SK-N-SH (cell line): ENCODE measurements around the gene LRRC8C. TPM values are rescaled to one million over a fixed set of nuclear protein-coding genes. Genes with fewer than 3 reads are reported as not detected.

Experiments
- CTCF ChIA-PET: fragments of 300-600, 350-600 bp; formaldehyde crosslinking; extraction: SDS; loops from one replicate; lab custom pipeline; 2021; lab: Yijun Ruan, JAX
- POLR2A ChIA-PET: fragments of 350-600 bp; sonication (Branson Sonifier 250); formaldehyde crosslinking; extraction: SDS; loops from one replicate; lab custom pipeline; 2020; ENCODE audit warnings: antibody characterized with exemption, inconsistent platforms; lab: Yijun Ruan, JAX
- DNase-seq: peaks from one replicate; pipeline ENCODE4 v3.0.0; 2012
- H2AFZ ChIP-seq: fragments of 200-600 bp; sonication (generic); 2 replicates; pipeline ENCODE4 v1.8.1; 2016; ENCODE audit warnings: antibody characterized with exemption, mild to moderate bottlenecking, low read depth
- H3F3A ChIP-seq: fragments of 200-600 bp; sonication (generic); replicated peaks from 2 replicates; pipeline ENCODE3; 2016; ENCODE audit warnings: antibody characterized with exemption, mild to moderate bottlenecking; ENCODE audit not compliant: insufficient read depth
- H3K27ac ChIP-seq, 2 experiments: fragments of 200-500 bp in 1 of 2; fragments of 200-600 bp in 1 of 2; sonication (Bioruptor generic) in 1 of 2; sonication (generic), shearing (Covaris generic) in 1 of 2; 2 replicates each; pipeline versions ENCODE4 v1.5.1 to v1.6.1; 2014 to 2016; ENCODE audit warnings: low read depth in 2 of 2, inconsistent platforms in 1 of 2, low read length in 1 of 2, mild to moderate bottlenecking in 1 of 2, mixed read lengths in 1 of 2
- H3K27me3 ChIP-seq: fragments of 200-600 bp; sonication (generic), shearing (Covaris generic); 2 replicates; pipeline ENCODE4 v1.6.1; 2016; ENCODE audit warnings: mixed run types; ENCODE audit not compliant: insufficient read depth
- H3K36me3 ChIP-seq, 2 experiments: fragments of 200-500 bp in 1 of 2; fragments of 200-600 bp in 1 of 2; sonication (Bioruptor generic) in 1 of 2; sonication (generic) in 1 of 2; replicated peaks in 1 of 2; 2 replicates each; pipeline versions ENCODE3 to v1.5.1; 2014 to 2016; ENCODE audit warnings: low read length in 1 of 2, mild to moderate bottlenecking in 1 of 2; ENCODE audit not compliant: insufficient read depth in 2 of 2, control insufficient read depth in 1 of 2
- H3K4me1 ChIP-seq, 2 experiments: fragments of 200-500 bp in 1 of 2; fragments of 200-600 bp in 1 of 2; sonication (Bioruptor generic) in 1 of 2; sonication (generic), shearing (Covaris generic) in 1 of 2; 2 replicates each; pipeline versions ENCODE4 v1.5.1 to v1.6.1; 2014 to 2016; ENCODE audit warnings: low read depth in 1 of 2, low read length in 1 of 2, mixed run types in 1 of 2; ENCODE audit not compliant: insufficient read depth in 2 of 2, control insufficient read depth in 1 of 2
- H3K4me2 ChIP-seq: fragments of 200-600 bp; sonication (generic), shearing (Covaris generic); 2 replicates; pipeline ENCODE4 v1.6.1; 2017; ENCODE audit warnings: mixed run types
- H3K4me3 ChIP-seq, 2 experiments: fragments of 200-500 bp in 1 of 2; fragments of 200-600 bp in 1 of 2; sonication (Bioruptor generic) in 1 of 2; sonication (generic), shearing (Covaris generic) in 1 of 2; 2 replicates each; pipeline versions ENCODE4 v1.5.1 to v1.8.1; 2014 to 2016; ENCODE audit warnings: low read depth in 2 of 2, inconsistent platforms in 1 of 2, low read length in 1 of 2, mild to moderate bottlenecking in 1 of 2, mixed read lengths in 1 of 2, moderate library complexity in 1 of 2
- H3K79me2 ChIP-seq: fragments of 200-600 bp; sonication (generic); 2 replicates; pipeline ENCODE4 v1.8.1; 2017; ENCODE audit warnings: mild to moderate bottlenecking; ENCODE audit not compliant: insufficient read depth
- H3K9ac ChIP-seq: fragments of 200-600 bp; sonication (generic); 2 replicates; pipeline ENCODE4 v1.6.1; 2017; ENCODE audit warnings: mixed run types
- H3K9me2 ChIP-seq: fragments of 200-600 bp; sonication (generic); 2 replicates; pipeline ENCODE4 v1.6.1; 2017; ENCODE audit warnings: mixed run types
- H3K9me3 ChIP-seq: fragments of 200-600 bp; sonication (generic); 2 replicates; pipeline ENCODE4 v1.6.1; 2017; ENCODE audit warnings: mixed run types, mild to moderate bottlenecking, moderate library complexity
- H4K20me1 ChIP-seq: fragments of 200-600 bp; sonication (generic); 2 replicates; pipeline ENCODE4 v1.6.1; 2017; ENCODE audit warnings: mild to moderate bottlenecking, mixed run types; ENCODE audit not compliant: insufficient read depth
- EZH2phosphoT487 ChIP-seq: fragments of 200-600 bp; sonication (generic); IDR thresholded peaks from 2 replicates; pipeline ENCODE4 v1.6.1; 2017; ENCODE audit warnings: low read depth, mixed run types, mild to moderate bottlenecking, antibody characterized with exemption, moderate library complexity, borderline replicate concordance
- FOSL2 ChIP-seq: IDR thresholded peaks from 2 replicates; pipeline ENCODE4 v1.4.0; 2012; ENCODE audit warnings: low read depth, mild to moderate bottlenecking, moderate library complexity, borderline replicate concordance
- GATA2 ChIP-seq: sonication (generic); formaldehyde crosslinking; IDR thresholded peaks from 2 replicates; pipeline ENCODE4 v1.5.0; 2020; ENCODE audit warnings: mild to moderate bottlenecking, missing genetic modification reagents
- IRF3 ChIP-seq: fragments of 150-350 bp; IDR thresholded peaks from 2 replicates; pipeline ENCODE4 v1.6.1; 2016; ENCODE audit warnings: mild to moderate bottlenecking, low read depth, low read length
- JUND ChIP-seq: IDR thresholded peaks from 2 replicates; pipeline ENCODE4 v1.4.0; 2012
- MAX ChIP-seq: IDR thresholded peaks from 2 replicates; pipeline ENCODE4 v1.4.0; 2012; ENCODE audit warnings: low read depth
- POLR2AphosphoS5 ChIP-seq: IDR thresholded peaks from 2 replicates; pipeline ENCODE4 v1.6.1; 2012; ENCODE audit warnings: low read depth, low read length
- RCOR1 ChIP-seq: fragments of 150-350 bp; IDR thresholded peaks from 2 replicates; pipeline ENCODE4 v1.6.1; 2017; ENCODE audit warnings: antibody characterized with exemption, low read length
- RFX5 ChIP-seq: IDR thresholded peaks from 2 replicates; pipeline ENCODE4 v1.6.1; 2012; ENCODE audit warnings: mild to moderate bottlenecking, improper control_type of control experiment, low read length
- SMC3 ChIP-seq: IDR thresholded peaks from 2 replicates; pipeline ENCODE4 v1.6.1; 2012; ENCODE audit warnings: low read depth, low read length, improper control_type of control experiment
- TAF1 ChIP-seq: IDR thresholded peaks from 2 replicates; pipeline ENCODE4 v1.6.1; 2012; ENCODE audit warnings: low read depth, mild to moderate bottlenecking, low read length, moderate library complexity, borderline replicate concordance
- WGBS: methylation state at CpG from one replicate; pipeline ENCODE4 v1.1.6; 2017; ENCODE audit warnings: low lambda C conversion rate; 5-methylcytosine and 5-hydroxymethylcytosine counted together
- polyA plus RNA-seq, 3 experiments: library from polyadenylated mRNA; depleted of rRNA; stranded (reverse); fragments of >200 nt; gene quantifications; 2 replicates each; pipeline ENCODE4 v1.2.3, GENCODE V29; 2012
- TF ChIP-seq, protein P1 (sequence below): fragments of 200-600 bp; sonication (generic); IDR thresholded peaks from 2 replicates; pipeline ENCODE4 v1.6.1; 2017; ENCODE audit warnings: antibody characterized with exemption, mild to moderate bottlenecking, moderate library complexity
- TF ChIP-seq, protein P2 (sequence below): IDR thresholded peaks from 2 replicates; pipeline ENCODE4 v1.4.0; 2012; ENCODE audit warnings: low read depth, borderline replicate concordance
- TF ChIP-seq, protein P3 (sequence below): IDR thresholded peaks from 2 replicates; pipeline ENCODE4 v1.6.1; 2012; ENCODE audit warnings: mild to moderate bottlenecking, low read depth, low read length, moderate library complexity
- TF ChIP-seq, protein P4 (sequence below): IDR thresholded peaks from 2 replicates; pipeline ENCODE4 v1.4.0; 2012; ENCODE audit warnings: low read depth, borderline replicate concordance

LRRC8C gene
- polyA plus RNA-seq, 1 of the 3 experiments (the other 2 are of a cell fraction), result 4.2 TPM

DNA sequence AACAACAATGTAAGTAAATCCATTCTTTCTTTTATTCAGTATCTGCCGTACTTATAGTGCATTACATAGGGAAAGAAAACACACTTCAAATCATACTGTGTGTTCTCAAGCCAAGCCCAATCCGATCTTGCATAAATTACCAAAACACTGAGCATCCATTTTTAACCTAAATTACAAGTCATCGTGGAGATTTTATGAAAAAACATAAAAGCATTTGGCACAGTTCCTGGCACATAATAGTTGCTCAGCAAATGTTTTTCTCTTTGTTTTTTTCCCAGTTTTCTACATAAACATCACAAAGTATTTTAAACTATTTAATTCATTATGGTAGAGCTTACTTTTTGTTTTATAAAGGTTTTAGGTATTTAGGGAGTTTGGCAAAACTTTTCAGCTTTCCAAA, 48.1 kb upstream of the LRRC8C start (continued):
- TF ChIP-seq, protein P1, sequence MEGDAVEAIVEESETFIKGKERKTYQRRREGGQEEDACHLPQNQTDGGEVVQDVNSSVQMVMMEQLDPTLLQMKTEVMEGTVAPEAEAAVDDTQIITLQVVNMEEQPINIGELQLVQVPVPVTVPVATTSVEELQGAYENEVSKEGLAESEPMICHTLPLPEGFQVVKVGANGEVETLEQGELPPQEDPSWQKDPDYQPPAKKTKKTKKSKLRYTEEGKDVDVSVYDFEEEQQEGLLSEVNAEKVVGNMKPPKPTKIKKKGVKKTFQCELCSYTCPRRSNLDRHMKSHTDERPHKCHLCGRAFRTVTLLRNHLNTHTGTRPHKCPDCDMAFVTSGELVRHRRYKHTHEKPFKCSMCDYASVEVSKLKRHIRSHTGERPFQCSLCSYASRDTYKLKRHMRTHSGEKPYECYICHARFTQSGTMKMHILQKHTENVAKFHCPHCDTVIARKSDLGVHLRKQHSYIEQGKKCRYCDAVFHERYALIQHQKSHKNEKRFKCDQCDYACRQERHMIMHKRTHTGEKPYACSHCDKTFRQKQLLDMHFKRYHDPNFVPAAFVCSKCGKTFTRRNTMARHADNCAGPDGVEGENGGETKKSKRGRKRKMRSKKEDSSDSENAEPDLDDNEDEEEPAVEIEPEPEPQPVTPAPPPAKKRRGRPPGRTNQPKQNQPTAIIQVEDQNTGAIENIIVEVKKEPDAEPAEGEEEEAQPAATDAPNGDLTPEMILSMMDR, result no peak
- no peak for TF ChIP-seq TAF1
- TF ChIP-seq, protein P2, sequence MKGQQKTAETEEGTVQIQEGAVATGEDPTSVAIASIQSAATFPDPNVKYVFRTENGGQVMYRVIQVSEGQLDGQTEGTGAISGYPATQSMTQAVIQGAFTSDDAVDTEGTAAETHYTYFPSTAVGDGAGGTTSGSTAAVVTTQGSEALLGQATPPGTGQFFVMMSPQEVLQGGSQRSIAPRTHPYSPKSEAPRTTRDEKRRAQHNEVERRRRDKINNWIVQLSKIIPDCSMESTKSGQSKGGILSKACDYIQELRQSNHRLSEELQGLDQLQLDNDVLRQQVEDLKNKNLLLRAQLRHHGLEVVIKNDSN, result no peak

DNA sequence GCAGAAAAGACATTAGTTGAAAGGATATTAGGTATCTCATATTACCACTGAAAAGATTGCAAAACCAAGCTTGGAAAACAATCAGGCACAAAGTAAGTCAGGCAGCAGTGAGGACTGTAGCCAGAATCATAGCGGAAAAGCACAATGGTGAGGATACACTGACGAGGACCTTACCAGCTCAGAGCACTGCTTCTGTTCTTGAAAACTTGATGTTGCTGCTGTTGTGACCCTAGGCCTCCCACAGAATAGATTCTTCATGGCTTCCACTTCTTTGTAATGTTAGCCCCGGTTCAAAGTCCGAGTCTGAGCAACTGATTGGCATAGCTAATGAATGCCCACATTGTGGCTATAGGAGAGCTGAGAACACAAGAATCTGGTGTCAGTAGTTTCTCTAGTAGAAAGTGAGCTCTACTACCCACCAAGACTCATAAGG, 45.2 kb upstream of the LRRC8C start:
- Histone ChIP-seq H3K9me2 (no peaks in the 10 kb centered on the region), H3K27ac (no peak overlapping the region), H3K27me3 (no peaks in the 10 kb centered on the region), H3K9me3 (no peaks in the 10 kb centered on the region), H3K4me1 (peaks cover 6 to 17% of the 10 kb centered on the region in 2 experiments; a peak in 2 of 4 replicates), H3F3A (peaks cover 8% of the 10 kb centered on the region), H3K4me3 (no peak overlapping the region), H3K4me2 (no peak overlapping the region), H3K79me2 (no peaks in the 10 kb centered on the region), H3K36me3 (peaks cover 0 to 25% of the 10 kb centered on the region in 2 experiments), H3K9ac (no peak overlapping the region), H4K20me1 (no peaks in the 10 kb centered on the region), H2AFZ (no peak overlapping the region)
- TF ChIP-seq RFX5 (no peak), MAX (no peak), JUND (no peak), RCOR1 (no peak), EZH2phosphoT487 (no peak), SMC3 (no peak), GATA2 (CRISPR knock-in tag) (no peak), POLR2AphosphoS5 (no peak), IRF3 (no peak), FOSL2 (no peak)
- TF ChIP-seq, protein P3, sequence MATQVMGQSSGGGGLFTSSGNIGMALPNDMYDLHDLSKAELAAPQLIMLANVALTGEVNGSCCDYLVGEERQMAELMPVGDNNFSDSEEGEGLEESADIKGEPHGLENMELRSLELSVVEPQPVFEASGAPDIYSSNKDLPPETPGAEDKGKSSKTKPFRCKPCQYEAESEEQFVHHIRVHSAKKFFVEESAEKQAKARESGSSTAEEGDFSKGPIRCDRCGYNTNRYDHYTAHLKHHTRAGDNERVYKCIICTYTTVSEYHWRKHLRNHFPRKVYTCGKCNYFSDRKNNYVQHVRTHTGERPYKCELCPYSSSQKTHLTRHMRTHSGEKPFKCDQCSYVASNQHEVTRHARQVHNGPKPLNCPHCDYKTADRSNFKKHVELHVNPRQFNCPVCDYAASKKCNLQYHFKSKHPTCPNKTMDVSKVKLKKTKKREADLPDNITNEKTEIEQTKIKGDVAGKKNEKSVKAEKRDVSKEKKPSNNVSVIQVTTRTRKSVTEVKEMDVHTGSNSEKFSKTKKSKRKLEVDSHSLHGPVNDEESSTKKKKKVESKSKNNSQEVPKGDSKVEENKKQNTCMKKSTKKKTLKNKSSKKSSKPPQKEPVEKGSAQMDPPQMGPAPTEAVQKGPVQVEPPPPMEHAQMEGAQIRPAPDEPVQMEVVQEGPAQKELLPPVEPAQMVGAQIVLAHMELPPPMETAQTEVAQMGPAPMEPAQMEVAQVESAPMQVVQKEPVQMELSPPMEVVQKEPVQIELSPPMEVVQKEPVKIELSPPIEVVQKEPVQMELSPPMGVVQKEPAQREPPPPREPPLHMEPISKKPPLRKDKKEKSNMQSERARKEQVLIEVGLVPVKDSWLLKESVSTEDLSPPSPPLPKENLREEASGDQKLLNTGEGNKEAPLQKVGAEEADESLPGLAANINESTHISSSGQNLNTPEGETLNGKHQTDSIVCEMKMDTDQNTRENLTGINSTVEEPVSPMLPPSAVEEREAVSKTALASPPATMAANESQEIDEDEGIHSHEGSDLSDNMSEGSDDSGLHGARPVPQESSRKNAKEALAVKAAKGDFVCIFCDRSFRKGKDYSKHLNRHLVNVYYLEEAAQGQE, result no peak
- TF ChIP-seq, protein P4, sequence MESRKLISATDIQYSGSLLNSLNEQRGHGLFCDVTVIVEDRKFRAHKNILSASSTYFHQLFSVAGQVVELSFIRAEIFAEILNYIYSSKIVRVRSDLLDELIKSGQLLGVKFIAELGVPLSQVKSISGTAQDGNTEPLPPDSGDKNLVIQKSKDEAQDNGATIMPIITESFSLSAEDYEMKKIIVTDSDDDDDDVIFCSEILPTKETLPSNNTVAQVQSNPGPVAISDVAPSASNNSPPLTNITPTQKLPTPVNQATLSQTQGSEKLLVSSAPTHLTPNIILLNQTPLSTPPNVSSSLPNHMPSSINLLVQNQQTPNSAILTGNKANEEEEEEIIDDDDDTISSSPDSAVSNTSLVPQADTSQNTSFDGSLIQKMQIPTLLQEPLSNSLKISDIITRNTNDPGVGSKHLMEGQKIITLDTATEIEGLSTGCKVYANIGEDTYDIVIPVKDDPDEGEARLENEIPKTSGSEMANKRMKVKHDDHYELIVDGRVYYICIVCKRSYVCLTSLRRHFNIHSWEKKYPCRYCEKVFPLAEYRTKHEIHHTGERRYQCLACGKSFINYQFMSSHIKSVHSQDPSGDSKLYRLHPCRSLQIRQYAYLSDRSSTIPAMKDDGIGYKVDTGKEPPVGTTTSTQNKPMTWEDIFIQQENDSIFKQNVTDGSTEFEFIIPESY, result no peak
- POLR2A ChIA-PET, result no interaction called here
- 94% methylated on average over 4 of the region's 4 CpGs for WGBS
- CTCF ChIA-PET, result interaction anchor here (1.3 to 1.8 kb wide), 2 partner anchors 9 to 11 kb away, joined by 4 to 5 read pairs; no protein-coding TSS in a partner anchor
- DNase-seq, result no peak
